CD4-positive, alpha-beta T cell treated with Interleukin-17A for 1 hour (primary cell): Measurements from ENCODE around the gene ZFR.
"Not testable (repeated sequence)": the region's sequence is repeated elsewhere in the genome, so short reads cannot be mapped to it uniquely, and the experiment has no call there.

Experiments
- DNase-seq: peaks from one replicate; pipeline ENCODE4 v3.0.0-alpha.2; 2020

Gene ZFR

DNA sequence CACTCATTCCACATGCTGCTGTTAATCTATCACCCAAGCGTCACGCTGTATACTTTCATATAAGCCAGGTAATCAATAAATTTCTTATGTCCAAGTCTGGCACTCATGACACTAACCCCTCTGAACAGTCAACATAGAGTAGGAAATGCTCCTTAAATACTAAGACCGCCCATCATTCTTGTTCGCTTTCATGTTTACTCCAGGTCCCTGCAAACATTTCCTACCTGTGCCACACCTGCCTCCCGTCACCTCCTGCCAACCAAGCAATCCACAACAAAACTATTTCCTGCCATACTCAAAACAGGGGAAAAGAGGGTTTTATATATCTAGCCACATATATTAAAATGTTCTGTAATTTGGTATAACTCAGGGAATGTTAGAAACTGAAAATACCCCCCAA lies 39.0 kb downstream of the ZFR start:
- DNase-seq = no peak

DNA sequence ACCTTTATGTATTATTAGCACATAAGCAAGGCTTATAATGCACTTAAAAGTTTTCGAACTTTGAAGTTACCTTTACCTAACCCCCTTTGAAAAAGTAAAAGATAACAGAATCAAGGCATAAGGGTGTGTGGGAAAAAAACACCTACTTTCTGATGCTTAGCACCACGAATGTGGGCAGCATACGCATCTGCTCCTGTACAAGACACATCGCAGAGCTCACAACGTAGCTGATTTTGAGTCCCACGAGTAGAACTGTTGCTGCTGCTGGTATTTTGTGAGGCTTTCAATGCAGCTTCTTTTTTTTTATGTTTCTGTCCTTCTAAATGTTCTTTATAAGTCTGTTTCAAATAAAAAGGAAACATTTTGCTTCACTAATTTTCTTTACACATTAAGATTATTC lies 40.8 kb downstream of the ZFR start:
- DNase-seq = no peak

DNA sequence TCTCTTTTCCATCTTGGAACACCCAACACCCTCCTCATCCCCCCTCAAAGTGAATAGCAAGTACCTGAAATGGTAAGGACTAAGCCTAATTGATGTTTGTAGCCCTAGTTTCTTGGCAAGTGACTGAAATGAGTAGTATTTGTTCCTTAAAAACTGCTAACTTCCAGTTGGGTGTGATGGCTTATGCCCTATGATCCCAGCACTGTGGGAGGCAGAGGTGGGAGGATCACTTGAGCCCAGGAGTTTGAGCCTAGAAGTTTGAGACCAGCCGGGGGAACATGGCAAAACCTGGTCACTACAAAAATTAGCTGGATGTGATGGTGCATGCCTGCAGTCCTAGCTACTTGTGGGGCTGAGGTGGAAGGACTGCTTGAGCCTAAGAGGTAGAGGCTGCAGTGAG lies 44.1 kb downstream of the ZFR start:
- DNase-seq = no peak

DNA sequence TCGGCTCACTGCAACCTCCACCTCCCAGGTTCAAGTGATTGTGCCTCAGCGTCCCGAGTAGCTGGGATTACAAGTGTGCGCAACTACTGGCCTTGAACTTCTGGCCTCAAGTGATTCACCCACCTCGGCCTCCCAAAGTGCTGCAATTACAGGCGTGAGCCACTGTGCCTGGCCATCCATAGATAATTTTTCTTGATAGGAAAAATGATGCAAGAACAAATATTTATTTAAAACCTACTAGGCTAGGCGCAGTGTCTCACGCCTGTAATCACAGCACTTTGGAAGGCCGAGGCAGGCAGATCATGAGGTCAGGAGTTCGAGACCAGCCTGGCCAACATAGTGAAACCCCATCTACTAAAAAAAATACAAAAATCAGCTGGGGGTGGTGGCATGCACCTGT lies 45.8 kb downstream of the ZFR start:
- not testable (repeated sequence) for DNase-seq

DNA sequence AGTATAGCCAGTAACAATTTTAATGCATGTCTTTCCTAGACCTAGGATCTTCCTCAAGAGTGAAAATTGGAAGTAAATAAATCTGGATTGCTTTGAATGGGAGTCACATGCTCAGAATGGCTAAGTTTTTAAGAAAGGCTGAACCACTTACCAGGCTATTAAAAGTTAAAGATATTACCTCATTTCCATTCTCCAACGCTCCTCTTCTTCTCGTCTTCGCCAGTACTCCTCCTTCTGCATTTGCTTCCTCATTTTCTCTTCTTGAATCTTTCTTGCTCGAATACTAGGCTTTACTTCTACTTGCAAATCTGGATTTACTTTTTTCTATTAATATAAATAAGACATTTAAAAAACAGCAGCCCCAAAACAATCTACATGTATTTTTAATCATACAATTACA lies 49.6 kb downstream of the ZFR start:
- DNase-seq = no peak

DNA sequence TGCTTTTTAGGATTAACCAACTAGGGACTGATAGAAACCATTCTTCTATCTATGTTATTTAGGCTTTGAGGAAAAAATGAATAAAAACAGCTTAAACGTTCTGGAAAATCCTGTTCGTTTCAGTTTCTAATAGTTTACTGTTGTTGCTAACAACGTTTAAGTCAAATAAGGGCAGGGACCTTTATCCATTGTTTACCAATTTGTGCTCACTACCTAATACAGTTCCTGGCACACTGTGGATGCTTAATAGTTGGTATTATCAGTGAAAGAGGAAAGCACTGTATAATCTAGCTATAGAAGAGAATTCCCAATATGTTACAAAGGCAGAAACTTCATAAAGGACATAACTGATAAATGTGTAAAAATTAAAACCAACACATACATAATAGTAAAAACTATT lies 52.5 kb downstream of the ZFR start:
- DNase-seq = no peak

DNA sequence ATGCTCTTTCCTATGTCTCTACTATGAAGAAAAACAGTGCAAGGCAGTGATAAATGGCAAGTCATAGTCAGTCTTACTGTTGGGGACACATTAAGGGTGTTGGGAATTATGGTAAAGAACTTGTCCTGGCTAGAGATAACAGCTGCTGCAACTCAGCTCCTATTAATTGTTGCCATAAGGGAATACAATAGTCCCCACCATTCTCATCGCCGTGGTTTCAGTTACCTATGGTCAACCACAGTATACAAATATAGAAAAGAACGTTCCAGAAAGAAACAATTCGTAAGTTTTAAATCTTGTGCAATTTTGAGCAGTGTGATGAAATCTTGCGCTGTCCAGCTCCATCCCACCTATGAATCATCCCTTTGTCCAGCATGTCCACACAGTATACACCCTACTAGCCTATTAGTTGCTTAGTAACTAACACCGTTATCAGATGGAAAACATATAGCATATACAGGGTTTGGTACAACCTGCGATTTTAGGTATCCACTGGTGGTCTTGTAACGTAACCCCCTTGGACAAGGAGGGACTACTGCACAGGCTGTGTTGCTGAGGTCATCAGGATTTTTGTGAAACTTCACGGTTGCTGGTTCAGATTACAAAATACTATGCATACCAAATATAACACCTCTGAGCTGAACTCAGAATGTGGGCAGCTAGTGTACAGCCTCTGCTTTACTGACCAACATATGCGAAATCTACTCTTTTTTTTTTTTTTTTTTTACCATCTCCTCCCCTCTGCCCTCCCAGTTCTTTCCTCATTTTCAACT lies 53.5 kb downstream of the ZFR start:
- DNase-seq = no peak

DNA sequence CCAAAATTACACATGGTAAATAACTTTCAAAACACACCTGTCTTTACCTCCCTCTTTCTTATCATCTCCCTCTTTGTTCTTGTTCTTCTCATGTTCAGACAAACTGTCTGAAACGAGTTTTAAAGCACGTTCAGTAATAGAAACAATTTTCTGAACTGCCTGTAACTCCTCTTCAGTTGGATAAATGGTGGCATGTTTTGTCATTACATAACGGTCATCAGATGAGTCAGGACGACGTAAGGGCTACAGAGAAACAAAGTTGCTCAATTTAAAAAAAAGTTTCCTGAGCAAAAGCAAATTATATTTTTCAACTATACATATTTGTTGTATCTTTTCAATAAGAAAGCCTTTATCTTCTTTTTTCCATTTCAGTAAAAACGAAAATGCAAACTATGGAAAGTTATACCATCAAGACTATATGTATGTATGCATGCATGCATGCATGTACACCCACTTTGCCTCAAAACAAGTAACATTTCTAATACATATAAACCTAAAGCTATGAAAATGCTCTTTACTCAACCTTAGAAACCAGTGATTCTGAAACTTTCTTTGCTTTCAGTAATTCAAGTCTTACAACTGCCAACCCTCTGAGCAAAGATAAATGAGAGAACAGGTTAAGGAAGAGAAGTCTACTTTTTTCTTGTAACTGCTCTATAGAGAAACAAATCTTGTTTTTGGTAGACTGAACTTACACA lies 56.0 kb downstream of the ZFR start:
- no peak for DNase-seq

DNA sequence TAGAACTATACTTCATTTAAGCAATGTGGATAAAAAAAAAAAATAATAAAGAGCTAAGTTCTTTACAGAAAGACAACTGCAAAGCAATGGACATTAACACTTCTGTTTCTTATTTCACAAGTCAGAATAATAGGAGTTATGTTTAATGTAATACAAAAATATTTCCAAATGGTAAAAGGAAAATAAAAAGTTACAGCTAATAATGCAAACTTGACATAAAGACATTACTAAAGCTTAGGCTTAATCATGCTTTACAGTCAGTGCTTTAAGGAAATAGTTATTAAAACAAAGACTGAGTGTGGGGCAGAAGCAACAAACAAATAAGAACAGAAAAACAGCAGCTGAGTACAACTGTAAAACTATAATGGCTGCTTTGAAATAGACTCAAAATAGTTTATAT lies 56.7 kb downstream of the ZFR start:
- no peak for DNase-seq

DNA sequence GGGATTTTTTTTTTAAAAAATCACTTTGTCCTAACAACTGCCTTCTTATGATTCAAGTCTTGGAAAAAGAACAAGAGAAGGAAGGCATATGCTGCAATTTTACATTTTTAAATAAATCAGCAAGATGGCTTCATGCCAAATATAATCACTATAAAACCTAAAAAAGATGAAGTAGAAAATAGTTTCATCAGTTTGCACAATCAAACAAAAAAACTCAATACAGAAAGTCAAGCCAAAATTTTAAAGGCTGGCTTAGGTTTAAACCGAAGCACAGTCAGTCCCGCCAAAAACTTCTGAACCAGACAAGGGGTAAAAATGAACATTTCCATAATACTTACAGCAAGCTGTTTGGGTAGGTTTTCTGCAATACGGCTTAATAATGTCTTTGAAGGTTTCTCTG lies 57.3 kb downstream of the ZFR start:
- no peak for DNase-seq

DNA sequence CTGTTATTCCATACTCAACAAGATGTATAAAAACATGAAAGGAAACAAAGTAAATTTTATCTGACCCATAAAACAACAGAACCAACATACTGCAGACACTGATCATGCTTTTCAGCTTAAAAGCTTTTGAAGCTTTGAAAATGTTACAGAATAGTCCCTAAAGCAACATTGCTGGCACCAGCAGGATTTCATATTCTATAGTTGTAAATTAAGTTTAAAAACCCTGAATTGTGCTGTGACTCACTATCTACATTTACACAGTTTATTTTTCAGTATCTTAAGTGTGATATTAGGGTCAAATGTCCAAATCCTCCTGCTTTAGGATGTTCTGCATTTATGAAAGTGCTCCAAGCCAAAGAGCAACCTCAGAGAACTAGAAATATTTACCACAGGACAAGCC lies 59.9 kb downstream of the ZFR start:
- no peak for DNase-seq

DNA sequence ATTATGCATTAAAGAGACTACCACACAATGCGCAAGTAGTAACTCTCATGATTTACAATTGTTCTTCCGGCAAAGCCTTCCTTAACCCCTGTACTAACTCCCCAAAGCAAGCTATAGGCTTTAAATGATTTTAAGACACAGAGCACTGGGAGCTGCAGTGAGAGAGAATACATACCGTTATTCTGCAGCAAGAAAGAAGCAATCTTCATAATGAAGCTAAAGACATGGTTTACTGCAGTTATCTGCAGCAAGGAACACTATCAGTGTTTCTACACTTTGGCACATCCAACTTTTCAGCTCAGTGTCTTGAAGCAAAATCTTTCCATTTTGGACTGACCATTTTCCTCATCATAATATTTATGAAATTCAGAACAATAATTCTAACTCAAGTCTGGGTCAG lies 61.0 kb downstream of the ZFR start:
- DNase-seq = no peak

DNA sequence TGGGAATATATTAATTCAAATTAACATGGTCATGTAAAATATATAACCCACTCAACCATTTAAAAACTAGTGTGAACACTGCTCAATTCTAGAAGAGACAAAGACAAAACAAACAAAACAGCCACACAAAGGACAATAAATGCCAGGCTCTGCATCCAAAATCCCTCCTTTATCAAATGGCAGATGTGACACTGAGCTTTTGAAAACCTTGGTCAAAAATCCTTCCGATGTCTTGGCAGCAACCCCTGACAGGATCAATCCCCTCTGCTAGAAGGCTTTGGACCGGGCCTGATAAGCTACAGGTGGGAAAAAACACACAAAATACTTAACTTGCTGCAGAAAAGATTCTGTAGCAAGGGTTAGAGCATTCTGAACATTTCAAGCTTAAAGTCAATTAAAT lies 61.5 kb downstream of the ZFR start:
- no peak for DNase-seq

DNA sequence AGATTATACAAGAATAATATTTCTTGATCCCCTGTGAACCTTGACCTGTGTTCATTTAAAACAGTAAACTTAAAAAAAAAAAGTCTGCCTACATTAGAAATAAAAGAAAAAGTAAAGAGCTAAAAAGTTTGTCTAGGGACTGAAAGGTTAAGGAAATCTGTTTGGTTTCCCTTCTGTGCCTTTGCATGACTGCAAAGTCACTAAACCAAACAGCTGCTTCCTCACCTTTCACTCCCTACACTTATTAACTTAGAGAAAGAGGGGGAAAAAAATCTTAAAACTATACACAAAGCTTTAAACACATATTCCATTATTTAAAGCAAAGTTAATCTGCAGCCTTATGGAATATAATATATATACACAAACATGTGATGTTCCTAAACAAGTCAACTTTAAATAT lies 65.1 kb downstream of the ZFR start:
- no peak for DNase-seq

DNA sequence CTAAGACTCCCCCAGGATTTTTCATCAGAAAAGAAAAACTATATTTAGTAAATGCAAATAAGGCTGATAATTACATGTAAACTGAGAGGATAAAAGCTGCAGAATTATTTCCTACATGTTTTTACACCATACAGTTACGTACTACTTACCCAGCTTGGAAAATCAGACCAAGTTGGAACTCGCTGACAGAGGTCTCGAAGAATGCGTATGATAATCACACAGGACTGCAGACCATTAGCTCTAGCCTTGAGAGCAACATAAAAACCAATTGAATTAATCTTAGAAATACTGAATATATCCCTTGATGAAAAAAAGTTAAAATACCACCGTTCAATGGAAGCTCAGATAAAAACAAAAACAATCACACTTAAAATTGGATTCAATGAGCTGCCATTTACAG lies 65.6 kb downstream of the ZFR start:
- no peak for DNase-seq

DNA sequence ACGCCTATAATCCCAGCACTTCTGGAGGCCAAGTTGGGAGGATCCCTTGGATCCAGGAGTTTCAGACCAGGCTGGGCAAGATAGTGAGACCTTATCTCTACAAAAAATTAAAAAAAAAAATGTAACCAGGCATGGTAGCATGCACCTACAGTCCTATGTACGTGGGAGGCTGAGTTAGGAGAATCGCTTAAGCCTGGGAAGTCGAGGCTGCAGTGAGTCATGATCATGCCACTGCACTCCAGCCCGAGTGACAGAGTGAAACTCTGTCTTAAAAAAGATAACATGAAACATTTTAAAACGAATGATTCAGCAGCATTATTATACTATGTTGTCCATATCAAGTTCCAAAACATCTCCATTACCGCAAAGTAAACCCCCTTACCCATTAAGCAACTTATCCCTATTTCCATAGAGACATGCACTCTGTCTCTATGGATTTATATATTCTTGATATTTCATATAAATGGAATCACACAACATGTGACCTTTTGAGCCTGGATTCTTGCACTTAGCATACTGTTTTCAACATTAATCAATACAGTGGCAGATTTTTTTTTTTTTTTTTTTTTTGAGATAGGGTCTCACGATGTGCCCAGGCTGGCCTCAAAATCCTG lies 74.9 kb downstream of the ZFR start:
- DNase-seq = no peak

DNA sequence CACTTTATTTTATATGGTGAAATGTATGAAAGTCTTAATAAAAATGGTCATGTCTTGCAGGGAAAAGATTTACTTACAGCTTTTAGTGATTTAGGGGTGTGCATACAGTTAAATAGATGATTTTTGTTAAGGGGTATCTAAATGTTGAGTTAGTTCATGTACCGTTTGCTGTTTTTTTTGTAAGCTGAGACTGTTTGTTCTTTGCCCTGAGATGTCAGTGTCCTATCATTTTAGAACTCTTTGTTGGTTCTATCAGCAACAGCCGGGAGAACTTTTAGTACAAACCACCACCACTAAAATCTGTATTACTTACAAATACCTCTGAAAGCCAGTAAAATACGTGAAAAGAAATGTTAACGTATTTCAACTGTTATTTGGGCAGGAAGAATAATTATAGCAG lies 75.5 kb downstream of the ZFR start:
- no peak for DNase-seq

DNA sequence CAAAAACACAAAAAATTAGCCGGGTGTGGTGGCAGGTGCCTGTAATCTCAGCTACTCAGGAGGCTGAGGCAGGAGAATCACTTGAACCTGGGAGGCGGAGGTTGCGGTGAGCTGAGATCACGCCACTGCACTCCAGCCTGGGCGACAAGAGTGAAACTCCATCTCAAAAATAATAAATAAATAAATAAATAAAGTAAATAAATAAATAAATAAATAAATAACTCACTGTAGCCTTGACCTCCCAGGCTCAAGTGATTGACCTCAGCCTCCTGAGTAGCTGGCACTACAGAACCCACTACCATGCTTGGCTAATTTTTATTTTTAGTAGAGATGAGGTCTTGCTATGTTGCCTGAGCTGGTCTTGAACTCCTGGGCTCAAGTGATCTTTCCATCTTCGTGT lies 77.3 kb downstream of the ZFR start:
- DNase-seq = not testable (repeated sequence)

DNA sequence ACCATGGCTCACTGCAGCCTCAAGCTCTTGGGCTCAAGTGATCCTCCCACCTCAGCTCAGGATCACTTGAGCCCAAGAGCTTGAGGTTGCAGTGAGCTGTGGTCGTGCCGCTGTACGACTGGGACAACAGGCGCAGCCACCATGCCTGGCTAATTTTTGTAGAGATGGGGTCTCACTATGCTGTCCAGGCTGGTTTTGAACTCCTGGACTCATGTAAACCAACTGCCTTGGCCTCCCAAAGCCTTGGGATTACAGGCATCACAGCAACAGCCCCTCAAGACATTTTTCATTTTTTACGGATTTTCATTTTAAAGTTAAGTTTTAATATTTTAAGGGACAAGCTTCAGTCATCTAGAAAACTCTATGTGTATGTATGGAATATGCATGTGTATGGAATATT lies 78.9 kb downstream of the ZFR start:
- DNase-seq = no peak

DNA sequence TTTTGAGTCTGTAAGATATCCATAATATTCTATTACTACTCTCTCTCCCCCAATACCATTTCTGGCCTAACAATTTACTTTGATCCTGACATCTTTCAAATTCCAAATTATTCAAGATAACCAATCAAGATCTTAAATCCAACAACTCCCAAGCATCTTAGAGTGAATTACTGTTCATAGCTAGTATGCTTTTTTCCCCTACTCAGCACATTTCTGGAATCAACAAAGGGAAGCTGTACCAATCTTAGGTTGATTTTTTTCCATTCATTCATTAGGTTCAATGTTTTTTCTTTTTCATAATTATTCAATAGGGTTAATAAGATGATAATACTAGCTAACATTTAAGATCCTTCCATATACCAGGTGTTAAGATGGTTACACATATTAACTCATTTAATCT lies 81.5 kb downstream of the ZFR start:
- DNase-seq = no peak

DNA sequence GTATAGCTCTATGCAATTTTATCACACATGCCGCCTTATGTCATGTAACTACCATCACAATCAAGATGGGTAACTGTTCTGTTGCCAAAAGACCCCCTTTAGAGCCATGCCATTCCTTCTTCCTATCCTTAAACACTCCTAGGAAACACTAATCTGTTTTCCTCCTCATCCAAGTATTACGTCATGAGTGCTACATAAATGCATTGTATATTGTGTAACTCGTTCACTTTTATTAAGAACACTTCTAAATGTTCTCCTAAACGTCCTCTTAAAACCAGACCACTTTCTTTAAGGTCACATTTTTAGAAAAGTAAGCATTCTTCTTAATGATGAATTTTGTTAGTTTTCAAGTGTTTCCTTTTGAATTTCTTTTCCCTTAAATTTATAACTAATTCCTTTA lies 82.0 kb downstream of the ZFR start:
- DNase-seq = no peak

DNA sequence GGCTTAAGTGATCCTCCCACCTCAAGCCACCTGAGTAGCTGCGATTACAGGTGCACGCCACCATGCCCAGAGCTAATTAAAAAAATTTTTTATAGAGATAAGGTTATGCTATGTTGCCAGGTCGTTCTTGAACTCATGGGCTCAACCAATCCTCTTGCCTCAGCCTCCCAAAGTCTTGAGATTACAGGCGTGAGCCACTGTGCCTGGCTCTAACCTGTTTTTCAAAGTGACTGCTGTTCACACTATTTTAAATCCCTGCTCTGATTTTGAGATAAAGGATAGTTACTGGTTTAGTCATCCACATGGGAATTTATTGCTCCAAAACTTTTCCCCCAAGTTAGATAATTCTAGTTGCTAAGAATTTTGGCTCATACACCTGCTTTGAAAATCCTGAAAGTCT lies 83.6 kb downstream of the ZFR start:
- DNase-seq = no peak

DNA sequence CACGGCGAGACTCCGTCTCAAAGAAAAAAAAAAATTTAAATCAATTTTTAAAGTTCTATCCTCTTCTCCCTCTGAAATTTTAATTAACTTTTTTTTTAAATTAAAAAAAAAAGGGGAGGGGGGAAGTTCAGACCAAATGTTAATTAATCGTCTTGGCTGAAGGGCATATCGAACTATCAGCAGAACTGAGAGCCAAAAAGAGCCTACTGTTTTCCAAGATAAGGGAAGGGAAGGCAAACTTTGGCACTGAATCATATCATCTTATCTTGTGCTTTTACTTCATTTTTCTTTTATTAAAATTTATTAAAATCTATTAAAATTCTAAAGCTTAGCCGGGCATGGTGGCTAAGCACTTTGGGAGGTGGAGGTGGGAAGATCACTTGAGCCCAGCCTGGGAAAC lies 85.9 kb downstream of the ZFR start:
- no peak for DNase-seq

DNA sequence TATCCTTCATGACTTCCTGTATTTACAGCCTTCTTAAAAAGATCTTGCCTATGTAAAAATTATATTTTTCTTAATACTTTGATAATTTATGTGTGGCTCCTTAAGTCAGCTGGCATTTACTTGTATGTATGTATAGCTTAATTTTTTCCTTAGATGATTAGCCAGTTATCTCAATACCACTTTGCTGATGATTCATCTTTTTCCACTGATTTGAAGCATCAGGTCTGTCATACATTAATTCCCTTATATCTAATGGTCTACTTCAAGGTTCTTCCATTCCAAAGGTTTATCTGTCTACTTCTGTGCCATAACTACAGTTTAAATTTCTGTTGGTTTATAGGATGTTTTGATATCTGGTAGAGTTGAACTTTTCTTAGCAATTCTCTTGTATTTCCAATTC lies 86.9 kb downstream of the ZFR start:
- DNase-seq = no peak

DNA sequence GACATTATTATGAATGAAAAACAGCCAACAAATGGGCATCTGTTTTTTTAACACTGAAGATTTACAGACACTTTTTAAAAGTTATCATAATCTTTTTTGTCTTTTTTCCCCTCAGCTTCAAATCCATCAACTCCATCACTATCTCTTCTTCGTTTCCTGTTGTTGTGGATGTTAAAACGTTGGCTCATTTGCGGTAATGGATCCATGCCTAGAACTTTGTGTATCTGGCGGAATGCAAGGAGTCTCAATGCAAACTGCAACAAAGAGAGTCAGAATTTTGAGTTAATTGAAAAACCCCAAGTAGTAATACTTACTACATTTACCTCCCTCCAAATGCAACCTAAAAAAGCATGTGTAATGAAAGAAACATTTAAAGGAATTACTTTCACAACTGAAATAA lies 88.9 kb downstream of the ZFR start:
- no peak for DNase-seq
